DMS153 treated with DMSO at 0.1 percent for 48 hours (cell line): ENCODE data around the gene RBMS1.

ENCODE experiments used
- DNase-seq: peaks from one replicate; lab custom pipeline; 2025; ENCODE audit not compliant: unreplicated experiment; lab: John Stamatoyannopoulos, UW

RBMS1 gene

DNA sequence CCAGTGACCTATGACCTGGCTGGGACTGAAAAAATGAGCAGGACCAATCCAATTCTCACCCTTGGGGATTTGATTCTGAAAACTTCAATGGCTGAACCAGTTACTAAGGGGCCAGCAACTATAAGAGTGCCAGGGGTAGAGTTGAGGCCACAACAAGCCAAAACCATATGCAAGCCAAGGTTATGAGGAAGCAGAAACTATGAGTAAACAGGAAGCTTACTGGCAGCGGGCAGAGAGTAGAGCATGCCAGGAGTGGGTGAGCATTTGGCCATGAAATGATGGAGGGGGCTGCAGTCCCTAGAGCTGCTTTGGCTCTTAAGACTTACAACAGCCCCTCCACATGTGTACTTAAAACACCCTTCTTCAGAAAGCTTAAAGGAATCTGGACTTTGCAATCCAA is 82.4 kb downstream of the RBMS1 start:
- DNase-seq = no peak

GRCh38 chr2:160409480-160409879 is 84.1 kb downstream of the RBMS1 start:
- no peak for DNase-seq

- DNase-seq = no peak
Observed at GRCh38 chr2:160408959-160409291, 84.7 kb downstream of the RBMS1 start.

DNA sequence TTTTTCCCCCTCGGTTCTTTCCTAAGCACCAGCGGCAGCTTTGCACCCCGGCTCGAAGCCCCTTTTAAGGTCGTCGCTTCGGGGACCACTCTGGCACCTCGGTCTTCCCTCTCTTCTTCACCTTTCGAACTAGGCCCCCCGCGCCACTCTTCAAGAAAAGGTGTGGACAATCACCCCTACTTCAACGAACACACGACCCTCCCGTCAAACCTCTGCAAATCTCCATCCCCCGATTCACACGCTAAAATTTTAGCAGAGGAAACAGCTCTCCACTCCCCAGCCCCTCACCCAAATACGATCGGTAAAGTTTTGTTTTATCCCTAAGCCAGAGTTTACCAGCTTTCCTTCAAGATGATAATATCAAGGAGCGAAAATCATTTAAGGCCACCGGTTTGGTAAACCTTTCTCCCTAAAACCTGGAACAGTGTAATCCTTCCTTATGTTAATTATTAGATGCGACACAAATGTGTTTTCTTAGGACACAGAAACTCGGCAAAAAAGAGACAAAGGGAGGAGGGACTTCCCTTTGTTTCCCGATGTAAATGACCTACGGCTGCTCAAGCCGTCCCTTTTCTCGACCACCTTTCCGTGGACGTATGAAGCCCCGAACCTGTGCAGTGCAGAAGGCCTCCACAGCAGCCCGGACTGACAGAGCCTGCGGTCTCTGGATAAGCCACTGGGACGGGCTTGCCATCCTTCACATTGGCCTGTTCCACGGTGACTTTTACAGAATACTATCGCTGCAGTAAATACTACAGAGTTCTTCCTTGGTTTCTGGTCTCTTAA is 85.2 kb downstream of the RBMS1 start:
- DNase-seq = no peak

DNA sequence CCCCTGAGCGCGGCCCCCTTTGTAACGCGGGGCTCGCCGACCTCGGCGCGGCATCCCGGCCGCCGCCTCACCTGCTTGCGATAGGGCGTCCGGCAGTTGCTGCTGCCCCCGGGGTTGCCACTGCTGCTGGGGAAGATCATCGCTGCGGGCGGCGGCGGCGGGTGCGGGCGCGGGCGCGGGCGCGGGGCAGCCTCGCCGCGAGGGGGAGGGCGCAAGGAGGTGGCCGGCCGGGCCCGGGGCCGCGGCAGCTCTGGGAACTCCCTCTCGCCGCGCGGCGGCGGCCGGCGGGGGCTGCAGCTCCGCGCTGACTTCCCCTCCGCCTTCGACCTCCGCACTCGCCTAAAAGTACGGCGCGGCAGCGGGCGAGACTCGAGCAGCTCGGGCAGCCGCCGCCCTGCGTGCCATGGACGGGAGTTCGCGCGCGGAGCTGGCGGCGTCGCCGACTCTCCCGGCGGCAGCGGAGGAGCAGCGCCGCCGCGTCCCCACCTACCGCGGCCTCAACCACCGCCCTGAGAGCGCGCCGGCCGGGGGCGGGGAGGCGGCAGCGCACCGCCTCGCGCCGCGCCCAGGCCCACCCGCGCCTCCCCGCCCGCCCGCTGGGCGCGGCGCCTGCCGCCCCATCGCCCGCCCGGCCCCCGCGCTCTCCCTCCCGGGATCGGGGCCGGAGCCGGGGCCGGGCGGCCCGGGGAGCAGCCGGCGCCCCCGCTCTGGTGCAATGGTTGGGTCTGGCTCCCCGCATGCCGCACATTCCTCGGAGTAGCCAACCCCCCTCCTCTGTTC is 86.0 kb downstream of the RBMS1 start:
- no peak for DNase-seq

GRCh38 chr2:160406591-160407392 is 86.8 kb downstream of the RBMS1 start:
- DNase-seq = no peak

- DNase-seq = no peak
Observed at GRCh38 chr2:160405077-160405867, 88.3 kb downstream of the RBMS1 start.

DNA sequence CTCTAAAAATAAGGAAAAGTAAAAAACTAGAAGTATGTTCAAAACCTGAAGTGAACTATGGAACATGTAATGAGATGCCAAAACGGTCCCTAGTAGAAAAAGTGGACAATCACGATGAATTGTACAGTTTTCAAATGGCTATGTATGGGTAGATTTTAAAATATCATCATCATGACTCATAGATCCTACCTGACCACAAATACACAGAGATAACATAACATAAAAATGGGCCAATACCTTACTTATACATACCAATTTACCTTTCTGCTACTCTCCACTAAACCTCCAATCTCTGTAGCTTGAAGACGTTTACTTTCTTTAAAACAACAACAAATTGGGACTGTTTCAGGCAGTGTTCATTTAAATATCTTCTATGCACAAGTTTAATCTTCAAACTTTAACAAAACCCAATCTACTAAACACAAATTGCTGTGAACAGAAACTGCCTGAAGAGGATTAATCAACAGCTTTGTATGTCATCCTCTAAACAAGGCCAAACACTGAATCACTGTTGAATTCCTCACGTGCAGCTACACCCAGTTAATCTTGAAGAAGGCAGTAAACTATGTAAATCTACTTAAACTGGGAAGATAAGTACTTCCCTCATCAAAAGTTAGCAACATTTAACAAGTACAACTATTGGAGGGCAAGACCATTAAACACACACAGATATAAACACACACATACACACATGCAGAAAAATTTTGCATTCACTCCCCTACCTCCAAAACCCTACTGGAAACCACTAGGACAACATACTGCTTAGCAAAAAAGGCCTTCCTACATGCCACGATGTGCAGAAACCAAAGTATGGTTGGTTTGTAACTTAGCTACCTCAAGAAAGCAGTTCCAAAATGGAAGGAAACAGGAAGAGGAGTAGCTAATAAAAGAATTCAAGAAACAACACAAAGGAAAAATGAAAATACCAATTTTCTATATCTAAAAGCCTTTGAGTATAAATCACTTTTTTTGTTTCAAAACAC is 90.3 kb downstream of the RBMS1 start:
- DNase-seq = no peak

GRCh38 chr2:160402501-160402900 is 91.1 kb downstream of the RBMS1 start:
- no peak for DNase-seq

DNA sequence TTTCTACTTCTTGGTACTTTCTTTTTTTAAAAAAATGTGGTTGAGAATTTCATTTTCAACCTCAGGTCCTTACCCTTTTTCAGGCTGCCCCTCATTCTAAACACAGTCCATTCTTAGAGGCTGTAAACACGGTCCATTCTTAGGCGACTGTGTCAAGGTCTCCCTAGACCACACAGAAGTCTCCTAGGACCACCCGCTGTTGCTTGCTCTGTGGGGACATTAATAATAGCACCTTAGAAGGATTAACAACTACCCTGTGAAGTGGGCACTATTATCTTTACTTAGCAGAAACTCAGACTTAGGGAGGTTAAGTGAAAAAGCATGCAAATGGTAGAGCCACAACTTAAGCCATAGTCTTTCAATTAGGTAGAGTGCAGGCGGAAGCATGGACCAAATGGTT is 91.7 kb downstream of the RBMS1 start:
- no peak for DNase-seq

- no peak for DNase-seq
Observed at GRCh38 chr2:160399880-160400279, 93.7 kb downstream of the RBMS1 start.

DNA sequence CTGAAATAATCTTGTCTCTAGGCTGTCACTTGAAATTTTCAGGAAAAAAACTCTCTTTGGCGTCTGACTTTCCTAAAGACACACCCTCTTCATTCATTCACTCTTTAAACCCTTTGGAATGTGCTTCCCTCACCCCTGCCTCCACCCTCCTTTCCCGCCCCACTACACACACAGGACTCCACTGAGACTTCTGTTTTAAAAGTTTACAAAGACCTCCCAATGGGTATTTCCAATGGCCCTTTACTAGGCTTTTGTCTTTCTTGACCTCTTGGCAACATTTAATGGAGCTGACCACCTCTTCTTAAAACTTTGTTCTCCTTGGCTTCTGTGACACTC is 96.1 kb downstream of the RBMS1 start:
- DNase-seq = no peak

DNA sequence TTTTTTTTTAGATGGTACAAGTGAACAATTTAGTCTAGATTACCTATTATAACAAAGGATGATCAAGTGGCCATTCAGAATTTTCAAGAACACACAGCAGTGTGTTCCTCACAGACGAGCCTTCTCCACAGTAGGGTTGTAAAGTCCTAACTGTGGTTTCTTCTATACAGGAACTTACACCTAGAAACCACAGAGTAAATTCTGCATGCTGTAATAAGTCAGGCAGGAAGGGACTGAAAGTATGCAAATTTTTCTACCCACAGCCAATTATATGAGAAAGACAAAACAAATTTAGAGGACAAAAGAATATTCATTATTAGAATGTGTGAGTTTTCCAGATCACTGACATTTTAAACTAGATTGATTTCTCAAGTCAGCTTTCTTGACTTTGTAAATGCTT is 99.5 kb downstream of the RBMS1 start:
- DNase-seq = no peak

DNA sequence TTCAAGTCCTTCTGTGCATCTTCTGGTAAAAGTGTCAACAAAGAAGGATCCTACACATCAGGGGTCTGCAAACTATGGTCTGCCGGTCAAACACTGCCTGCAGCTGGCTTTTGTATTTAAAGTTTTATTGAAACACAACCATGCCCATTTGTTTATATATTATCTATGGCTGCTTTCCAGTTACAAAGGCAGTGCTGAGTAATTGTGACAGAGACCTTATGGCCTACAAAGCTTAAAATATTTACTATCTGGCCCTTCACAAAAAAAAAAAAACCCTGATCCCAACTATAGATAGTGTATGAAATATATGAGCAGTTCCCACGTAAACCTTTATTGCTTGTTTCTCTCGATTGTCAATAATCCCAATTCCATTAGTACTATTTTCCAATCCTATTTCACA is 101.4 kb downstream of the RBMS1 start:
- DNase-seq = no peak

DNA sequence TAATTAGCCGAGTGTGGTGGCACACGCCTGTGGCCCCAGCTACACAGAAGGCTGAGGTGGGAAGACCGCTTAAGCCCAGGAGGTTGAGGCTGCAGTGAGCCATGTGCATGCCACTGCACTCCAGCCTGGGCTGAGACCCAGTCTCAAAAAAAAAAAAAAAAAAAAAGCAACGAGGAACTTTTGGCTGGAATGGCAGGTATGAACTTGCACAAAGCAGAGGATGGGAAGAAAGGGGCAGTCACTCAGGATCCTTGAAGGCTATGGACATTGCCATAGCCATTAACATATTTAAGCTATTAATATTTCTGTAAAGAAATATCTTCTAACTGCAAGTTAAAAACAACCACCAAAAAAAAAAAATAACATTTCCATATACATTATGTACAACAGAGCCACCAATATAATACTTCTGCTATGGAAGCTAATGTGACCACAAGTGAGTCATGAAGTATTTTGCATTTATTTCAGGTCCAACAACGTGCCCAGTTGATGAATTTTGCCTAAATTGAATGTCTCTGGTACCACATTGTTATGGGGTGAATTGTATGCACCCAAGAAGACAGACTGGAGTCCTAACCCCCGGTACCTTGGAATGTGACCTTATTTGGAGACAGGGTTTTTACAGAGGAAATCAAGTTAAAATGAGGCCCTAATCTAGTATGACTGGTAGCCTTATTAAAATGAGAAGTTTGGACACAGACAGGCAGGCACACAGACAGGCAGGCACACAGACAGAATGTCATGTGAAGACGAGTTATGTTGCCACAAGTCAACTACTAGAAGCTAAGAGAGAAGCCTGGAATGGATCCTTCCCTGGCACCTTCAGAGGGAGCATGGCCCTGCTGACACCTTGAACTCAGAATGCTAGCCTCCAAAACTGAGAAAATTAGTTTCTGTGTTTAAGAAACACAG is 102.8 kb downstream of the RBMS1 start:
- no peak for DNase-seq

DNA sequence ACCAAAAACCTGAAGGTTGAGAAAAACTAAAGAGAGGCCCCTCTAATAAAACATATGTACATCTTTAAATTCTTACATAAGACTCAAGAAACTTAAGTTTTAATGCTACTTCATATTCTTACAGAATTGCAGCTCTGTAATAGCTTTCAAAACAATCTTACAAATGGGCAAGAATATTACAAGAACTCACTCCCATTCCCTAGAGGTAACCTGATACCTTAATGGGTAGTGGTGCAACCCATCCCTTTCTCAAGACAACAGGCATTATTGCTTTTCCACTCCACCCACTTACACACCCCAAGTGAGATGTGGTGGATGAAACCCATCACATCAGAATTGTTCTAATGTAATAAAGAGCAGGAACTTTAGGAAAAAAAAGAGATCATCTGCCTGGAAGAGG is 103.7 kb downstream of the RBMS1 start:
- DNase-seq = no peak

- DNase-seq = no peak
Observed at GRCh38 chr2:160388464-160389263, 104.9 kb downstream of the RBMS1 start.
